Hepatocyte (in vitro differentiated cells): Measurements from ENCODE around the gene ZCCHC7.

Experiments
- EZH2 ChIP-seq: fragments of 200-600 bp; sonication (generic); IDR thresholded peaks from 2 replicates; pipeline ENCODE4 v1.6.1; 2016; ENCODE audit warnings: antibody characterized with exemption, mild to moderate bottlenecking, borderline replicate concordance
- EZH2phosphoT487 ChIP-seq: fragments of 200-600 bp; sonication (generic); IDR thresholded peaks from one replicate; pipeline ENCODE4 v1.6.1; 2018; ENCODE audit warnings: antibody characterized with exemption, mild to moderate bottlenecking, low read depth, moderate library complexity; ENCODE audit not compliant: unreplicated experiment, severe bottlenecking
- TF ChIP-seq, protein P1 (sequence below): fragments of 200-600 bp; sonication (generic); IDR thresholded peaks from 2 replicates; pipeline ENCODE4 v1.5.1; 2016; ENCODE audit warnings: antibody characterized with exemption, mild to moderate bottlenecking; ENCODE audit not compliant: poor library complexity

DNA sequence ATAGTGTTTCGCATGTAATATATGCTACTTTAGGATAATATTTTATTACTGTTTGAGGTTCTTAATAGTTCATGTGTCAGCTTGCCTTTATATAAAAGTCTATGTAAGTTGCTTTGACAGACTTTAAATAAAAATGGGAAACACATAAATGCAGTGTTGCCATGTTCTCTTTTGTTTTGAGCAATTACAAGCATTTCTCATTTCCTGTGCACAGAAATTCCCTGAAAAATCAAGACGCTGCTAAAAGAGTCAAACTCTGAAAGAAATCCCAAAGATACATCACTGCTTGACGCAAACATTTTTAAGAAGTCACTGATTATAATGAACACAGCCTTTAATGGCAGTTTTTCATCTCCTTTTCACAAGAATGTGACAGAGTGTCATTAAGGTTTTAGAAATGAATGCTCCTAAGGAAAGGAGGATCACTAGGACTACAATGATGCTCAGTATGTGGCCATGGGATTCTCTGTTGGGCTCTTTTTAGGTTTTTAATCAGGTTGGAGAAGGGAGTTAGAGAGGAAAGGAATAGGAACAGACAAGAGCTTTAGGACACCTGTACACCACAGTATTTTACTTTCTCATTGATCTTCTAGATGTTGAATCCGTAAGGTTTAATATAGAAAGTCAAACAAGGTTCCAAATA lies 29.4 kb downstream of the ZCCHC7 start:
- TF ChIP-seq, protein P1, sequence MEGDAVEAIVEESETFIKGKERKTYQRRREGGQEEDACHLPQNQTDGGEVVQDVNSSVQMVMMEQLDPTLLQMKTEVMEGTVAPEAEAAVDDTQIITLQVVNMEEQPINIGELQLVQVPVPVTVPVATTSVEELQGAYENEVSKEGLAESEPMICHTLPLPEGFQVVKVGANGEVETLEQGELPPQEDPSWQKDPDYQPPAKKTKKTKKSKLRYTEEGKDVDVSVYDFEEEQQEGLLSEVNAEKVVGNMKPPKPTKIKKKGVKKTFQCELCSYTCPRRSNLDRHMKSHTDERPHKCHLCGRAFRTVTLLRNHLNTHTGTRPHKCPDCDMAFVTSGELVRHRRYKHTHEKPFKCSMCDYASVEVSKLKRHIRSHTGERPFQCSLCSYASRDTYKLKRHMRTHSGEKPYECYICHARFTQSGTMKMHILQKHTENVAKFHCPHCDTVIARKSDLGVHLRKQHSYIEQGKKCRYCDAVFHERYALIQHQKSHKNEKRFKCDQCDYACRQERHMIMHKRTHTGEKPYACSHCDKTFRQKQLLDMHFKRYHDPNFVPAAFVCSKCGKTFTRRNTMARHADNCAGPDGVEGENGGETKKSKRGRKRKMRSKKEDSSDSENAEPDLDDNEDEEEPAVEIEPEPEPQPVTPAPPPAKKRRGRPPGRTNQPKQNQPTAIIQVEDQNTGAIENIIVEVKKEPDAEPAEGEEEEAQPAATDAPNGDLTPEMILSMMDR = no peak
- TF ChIP-seq EZH2 (no peak), EZH2phosphoT487 (no peak)
